Spinal cord (tissue), 10 donors: ENCODE results near the gene PCSK5. TPM values are rescaled to one million over a fixed set of nuclear protein-coding genes. Genes with fewer than 3 reads are reported as not detected.
A peak's percentile ranks its signal among the peaks of the same experiment; 100 is the strongest.

Experiments
- DNase-seq, 6 donors: peaks; one replicate each; pipeline versions ENCODE4 v3.0.0 to v3.0.0-alpha.2; 2013 to 2015; ENCODE audit warnings: low spot score in 6 of 6, low read depth in 4 of 6
- H3K27ac ChIP-seq: one replicate; pipeline ENCODE4 v1.5.1; 2013; ENCODE audit warnings: low read depth, low read length, control low read depth
- H3K27me3 ChIP-seq: one replicate; pipeline ENCODE4 v1.6.1; 2013; ENCODE audit warnings: low read length; ENCODE audit not compliant: control insufficient read depth, insufficient read depth
- H3K36me3 ChIP-seq: one replicate; pipeline ENCODE4 v1.6.1; 2013; ENCODE audit warnings: low read length; ENCODE audit not compliant: control insufficient read depth, insufficient read depth
- H3K4me1 ChIP-seq: one replicate; pipeline ENCODE4 v1.6.1; 2013; ENCODE audit warnings: low read length; ENCODE audit not compliant: control insufficient read depth, insufficient read depth
- H3K4me3 ChIP-seq: one replicate; pipeline ENCODE4 v1.5.1; 2013; ENCODE audit warnings: low read depth, low read length, control low read depth
- H3K9me3 ChIP-seq: one replicate; pipeline ENCODE4 v1.6.1; 2013; ENCODE audit warnings: low read length; ENCODE audit not compliant: control insufficient read depth, insufficient read depth
- WGBS: methylation state at CpG from one replicate; pipeline ENCODE4 v1.1.5; 2013; ENCODE audit warnings: missing lambda C conversion rate; ENCODE audit not compliant: insufficient coverage; 5-methylcytosine and 5-hydroxymethylcytosine counted together
- polyA plus RNA-seq, 2 donors: library from polyadenylated mRNA; unstranded; fragments of 120-200 nt; gene quantifications; one replicate each; pipeline ENCODE4 v1.2.1, GENCODE V29; 2013; ENCODE audit not compliant: insufficient read length in 2 of 2
- total RNA-seq, 2 donors: library from RNA; depleted of rRNA in 1 of 2; stranded (reverse); fragments of 120-200 nt in 1 of 2; fragments of >200 nt in 1 of 2; gene quantifications; one replicate each; pipeline versions ENCODE4 v1.2.3 to v1.2.4, GENCODE V29; 2013 to 2014
- donor health status: healthy.

The PCSK5 gene
- total and polyA plus RNA-seq, 4 donors = 8.8 to 15.6 (median 12.5) TPM

GRCh38 chr9:76112151-76112550 lies 221.7 kb downstream of the PCSK5 start:
- Histone ChIP-seq H3K27ac (no peak overlapping the region), H3K4me1 (no peaks in the 10 kb centered on the region)

GRCh38 chr9:76114144-76114543 lies 223.7 kb downstream of the PCSK5 start:
- Histone ChIP-seq H3K27ac (no peak overlapping the region), H3K36me3 (no peaks in the 10 kb centered on the region), H3K4me1 (no peaks in the 10 kb centered on the region), H3K27me3 (no peaks in the 10 kb centered on the region), H3K4me3 (no peak overlapping the region), H3K9me3 (no peaks in the 10 kb centered on the region)
- no peak for DNase-seq
- 77% methylated on average over 2 of the region's 3 CpGs for WGBS

More at GRCh38 chr9:76112151-76112550, 221.7 kb downstream of the PCSK5 start:
- WGBS = no CpG with 5 or more reads among the region's 2 CpGs
- Histone ChIP-seq H3K9me3 (no peaks in the 10 kb centered on the region), H3K27me3 (no peaks in the 10 kb centered on the region), H3K4me3 (no peak overlapping the region), H3K36me3 (peaks cover 5% of the 10 kb centered on the region)
- DNase-seq = no peak

DNA sequence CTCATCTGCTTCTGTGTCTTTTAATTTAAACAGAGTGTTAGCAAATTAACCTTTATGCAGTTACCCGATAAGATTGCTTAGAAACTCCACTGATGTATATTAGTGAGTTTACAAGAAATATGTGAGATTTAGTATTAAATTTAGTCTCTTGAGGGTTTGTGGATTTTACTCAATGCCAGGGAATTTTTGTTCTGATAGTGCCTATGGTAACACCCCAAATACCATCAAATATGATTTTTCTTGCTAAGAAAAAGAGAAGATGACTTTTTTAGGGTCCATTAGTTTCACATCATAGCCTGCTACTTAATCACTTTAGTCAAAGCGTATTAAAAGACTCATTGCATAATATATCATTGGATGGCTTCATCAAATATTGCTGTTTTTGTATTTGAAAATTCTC lies 224.9 kb downstream of the PCSK5 start:
- Histone ChIP-seq H3K9me3 (no peaks in the 10 kb centered on the region), H3K27ac (no peak overlapping the region), H3K4me3 (no peak overlapping the region), H3K4me1 (no peaks in the 10 kb centered on the region), H3K36me3 (no peaks in the 10 kb centered on the region), H3K27me3 (no peaks in the 10 kb centered on the region)
- no peak for DNase-seq
- no CpG with 5 or more reads among the region's 2 CpGs for WGBS

- H3K27me3 ChIP-seq = no peaks in the 10 kb centered on the region
- no CpG with 5 or more reads among the region's 2 CpGs for WGBS
- H3K36me3 ChIP-seq = no peaks in the 10 kb centered on the region
- DNase-seq = no peak
- H3K4me1 ChIP-seq = no peaks in the 10 kb centered on the region
- H3K27ac ChIP-seq = no peak overlapping the region
- H3K9me3 ChIP-seq = no peaks in the 10 kb centered on the region
- H3K4me3 ChIP-seq = no peak overlapping the region
These were observed 225.6 kb downstream of the PCSK5 start for GRCh38 chr9:76115982-76116646.

GRCh38 chr9:76116913-76117312 lies 226.4 kb downstream of the PCSK5 start:
- no peaks in the 10 kb centered on the region for H3K27me3 ChIP-seq
- H3K36me3 ChIP-seq = no peaks in the 10 kb centered on the region
- H3K4me3 ChIP-seq = no peak overlapping the region
- DNase-seq = no peak
- H3K9me3 ChIP-seq = no peaks in the 10 kb centered on the region
- no CpG with 5 or more reads among the region's 3 CpGs for WGBS
- H3K27ac ChIP-seq = no peak overlapping the region
- no peaks in the 10 kb centered on the region for H3K4me1 ChIP-seq

DNA sequence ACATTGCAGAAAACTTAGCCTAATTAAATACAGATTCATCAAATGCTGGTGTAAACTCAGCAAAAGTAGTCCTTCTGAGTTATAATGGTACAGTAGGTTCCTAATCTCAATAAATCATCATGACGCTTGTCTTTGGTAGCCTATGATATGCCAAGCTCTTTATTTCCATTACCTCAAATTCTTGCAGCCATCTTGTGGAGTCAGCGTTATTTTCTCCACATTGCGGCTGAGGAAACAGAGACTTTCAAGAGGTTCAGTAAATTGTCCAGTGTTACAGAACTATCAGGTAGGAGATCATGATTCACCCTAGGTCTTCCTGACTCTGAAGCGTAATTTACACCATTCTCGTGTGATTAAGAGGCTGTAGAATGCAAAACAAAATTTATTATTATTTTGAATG lies 237.2 kb downstream of the PCSK5 start:
- WGBS = 100% methylated on average over 1 of the region's 5 CpGs

DNA sequence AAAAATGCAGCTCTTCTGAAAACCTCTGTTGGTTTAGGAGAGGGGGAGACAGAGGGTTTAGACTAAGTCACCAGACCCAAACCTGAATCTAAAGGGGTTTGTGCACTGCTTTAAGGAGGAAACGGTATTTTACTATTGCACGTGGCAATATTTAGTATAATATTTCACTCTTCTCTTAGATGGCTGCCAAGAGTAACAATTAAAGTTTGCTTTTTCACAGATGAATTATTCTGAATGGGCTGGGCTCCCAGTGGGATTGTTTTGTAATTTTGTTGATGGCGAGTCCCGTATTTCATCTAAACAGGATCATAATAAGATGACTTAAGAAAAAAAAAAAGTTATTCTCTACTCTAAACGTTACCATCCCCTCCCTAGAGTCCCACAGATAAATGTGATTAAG lies 245.4 kb downstream of the PCSK5 start:
- H3K4me1 ChIP-seq = no peaks in the 10 kb centered on the region
- H3K27ac ChIP-seq = no peak overlapping the region
- whole genome bisulfite sequencing = no CpG with 5 or more reads among the region's 5 CpGs
- H3K9me3 ChIP-seq = no peaks in the 10 kb centered on the region
- DNase-seq = peak in 1 of 6 donors; percentile 18
- no peaks in the 10 kb centered on the region for H3K27me3 ChIP-seq
- H3K4me3 ChIP-seq = no peak overlapping the region
- H3K36me3 ChIP-seq = no peaks in the 10 kb centered on the region

More for the DNA sequence above, 237.2 kb downstream of the PCSK5 start:
- H3K4me1 ChIP-seq = no peaks in the 10 kb centered on the region
- no peaks in the 10 kb centered on the region for H3K27me3 ChIP-seq
- H3K36me3 ChIP-seq = no peaks in the 10 kb centered on the region
- no peak overlapping the region for H3K27ac ChIP-seq
- H3K9me3 ChIP-seq = no peaks in the 10 kb centered on the region
- H3K4me3 ChIP-seq = no peak overlapping the region
- no peak for DNase-seq

- no peaks in the 10 kb centered on the region for H3K4me1 ChIP-seq
- no peaks in the 10 kb centered on the region for H3K9me3 ChIP-seq
- DNase-seq = no peak
- no peak overlapping the region for H3K4me3 ChIP-seq
- 71% methylated on average over 1 of the region's 1 CpG for WGBS
- no peaks in the 10 kb centered on the region for H3K27me3 ChIP-seq
- no peak overlapping the region for H3K27ac ChIP-seq
- no peaks in the 10 kb centered on the region for H3K36me3 ChIP-seq
These were observed 246.5 kb downstream of the PCSK5 start for GRCh38 chr9:76136986-76137385.

DNA sequence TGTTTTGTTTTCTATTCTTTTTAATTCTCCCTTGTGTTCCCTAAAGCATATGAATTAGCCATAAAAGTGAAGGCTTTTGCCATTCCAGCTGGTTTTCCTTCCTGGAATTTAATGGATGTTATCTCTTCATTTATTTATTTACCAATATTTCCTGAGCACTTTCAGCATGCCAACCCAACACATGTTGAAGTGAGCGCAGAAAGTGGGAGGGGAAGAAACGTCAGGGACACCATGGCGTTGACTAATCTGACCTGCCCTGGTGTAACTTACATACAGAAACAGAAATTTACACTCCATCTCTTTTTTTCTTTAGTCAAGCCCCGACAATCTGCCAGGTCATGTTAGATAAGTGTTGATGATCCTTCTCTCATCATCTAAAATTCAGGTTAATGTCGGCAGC lies 247.5 kb downstream of the PCSK5 start:
- Histone ChIP-seq H3K4me3 (no peak overlapping the region), H3K27ac (no peak overlapping the region), H3K36me3 (no peaks in the 10 kb centered on the region), H3K9me3 (no peaks in the 10 kb centered on the region), H3K27me3 (no peaks in the 10 kb centered on the region), H3K4me1 (no peaks in the 10 kb centered on the region)
- DNase-seq = peak in 1 of 6 donors; percentile 9
- WGBS = no CpG with 5 or more reads among the region's 5 CpGs

- Histone ChIP-seq H3K4me1 (no peaks in the 10 kb centered on the region), H3K27me3 (no peaks in the 10 kb centered on the region), H3K36me3 (no peaks in the 10 kb centered on the region), H3K4me3 (no peak overlapping the region), H3K9me3 (no peaks in the 10 kb centered on the region), H3K27ac (no peak overlapping the region)
- 100% methylated on average over 1 of the region's 4 CpGs for WGBS
- DNase-seq = no peak
These were observed 247.9 kb downstream of the PCSK5 start for GRCh38 chr9:76138360-76138759.
